ENCODE data around the gene SNAP23.

The SNAP23 gene

DNA sequence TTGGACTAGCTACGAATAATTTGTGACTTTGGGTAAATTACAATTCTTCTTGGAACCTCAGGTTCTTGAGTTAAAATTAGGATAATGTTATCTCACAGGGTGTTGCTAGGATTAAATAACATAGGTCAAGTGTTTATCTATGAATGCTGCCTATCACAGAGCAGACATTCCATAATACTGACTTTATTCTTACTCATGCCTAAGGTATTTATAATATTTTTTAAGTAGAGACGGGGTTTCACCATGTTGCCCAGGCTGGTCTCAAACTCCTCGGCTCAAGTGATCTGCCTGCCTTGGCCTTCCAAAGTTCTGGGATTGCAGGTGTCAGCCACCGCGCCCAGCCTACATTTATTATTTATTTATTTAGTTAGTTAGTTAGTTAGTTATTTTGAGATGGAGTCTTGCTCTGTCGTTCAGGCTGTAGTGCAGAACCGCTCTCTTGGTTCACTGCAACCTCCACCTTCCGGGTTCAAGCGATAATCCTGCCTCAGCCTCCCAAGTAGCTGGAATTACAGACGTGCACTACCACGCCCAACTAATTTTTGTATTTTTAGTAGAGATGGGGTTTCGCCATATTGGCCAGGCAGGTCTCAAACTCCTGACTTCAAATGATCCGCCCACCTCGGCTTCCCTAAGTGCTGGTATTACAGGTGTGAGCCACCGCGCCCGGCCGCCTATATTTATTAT, 3.8 kb upstream of the SNAP23 start:
- DNase-seq, result no peak

DNA sequence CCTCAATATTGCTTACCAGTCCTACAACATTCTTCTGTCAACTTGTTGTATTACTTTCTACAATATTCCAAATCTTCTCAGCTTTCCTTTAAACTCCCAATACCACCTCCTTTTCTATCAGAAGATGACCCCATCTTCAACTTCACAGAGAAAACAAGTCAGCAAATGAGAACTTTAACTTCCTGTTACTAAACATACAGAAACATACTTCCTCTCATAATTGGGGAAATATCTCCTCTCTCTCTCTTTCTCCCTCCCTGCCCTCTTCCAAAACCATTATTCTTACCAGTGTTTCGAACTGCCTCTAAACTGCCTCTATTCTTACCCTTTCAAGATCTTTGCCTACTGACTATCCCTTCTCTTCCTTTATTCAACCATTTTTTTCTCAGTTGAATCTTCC, 1.8 kb upstream of the SNAP23 start:
- DNase-seq, result peak; percentile 45
- in situ Hi-C loops (cut with MboI; ENCODE audit: low pct_unique_long_range_greater_than_20kb, low sequenced_read_pairs), result no loop called here

More for the DNA sequence above, 3.8 kb upstream of the SNAP23 start:
- in situ Hi-C loops (cut with MboI; ENCODE audit: low pct_unique_long_range_greater_than_20kb, low sequenced_read_pairs), result no loop called here

DNA sequence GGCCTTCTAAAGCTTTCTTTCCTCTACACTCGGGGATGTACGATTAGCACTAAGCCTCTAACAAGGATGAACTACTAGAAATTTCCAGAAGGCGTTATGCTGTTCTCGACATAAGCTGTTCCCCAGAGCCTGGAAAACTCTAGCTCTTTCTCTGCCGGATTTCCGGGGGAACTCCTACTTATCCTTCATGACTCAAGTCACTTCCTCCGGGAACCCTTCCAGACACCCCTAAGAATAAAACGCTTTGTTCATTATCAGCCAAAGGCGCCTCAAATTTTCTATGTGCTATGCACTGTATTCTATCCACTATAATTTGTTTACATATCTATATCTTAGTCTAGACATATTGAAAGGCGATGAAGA, 455 bp upstream of the SNAP23 start:
- no peak for DNase-seq
- in situ Hi-C loops (cut with MboI; ENCODE audit: low pct_unique_long_range_greater_than_20kb, low sequenced_read_pairs), result no loop called here

- DNase-seq, result no peak
- in situ Hi-C loops (cut with MboI; ENCODE audit: low pct_unique_long_range_greater_than_20kb, low sequenced_read_pairs), result no loop called here
Measured at GRCh38 chr15:42498212-42499068, 3.0 kb downstream of the SNAP23 start.

- in situ Hi-C loops (cut with MboI; ENCODE audit: low pct_unique_long_range_greater_than_20kb, low sequenced_read_pairs), result no loop called here
- peak; percentile 62 for DNase-seq
Measured at GRCh38 chr15:42499858-42500609, 4.6 kb downstream of the SNAP23 start.

- no peak for DNase-seq
- in situ Hi-C loops (cut with MboI; ENCODE audit: low pct_unique_long_range_greater_than_20kb, low sequenced_read_pairs), result no loop called here
Measured at GRCh38 chr15:42502477-42502876, 7.0 kb downstream of the SNAP23 start.

DNA sequence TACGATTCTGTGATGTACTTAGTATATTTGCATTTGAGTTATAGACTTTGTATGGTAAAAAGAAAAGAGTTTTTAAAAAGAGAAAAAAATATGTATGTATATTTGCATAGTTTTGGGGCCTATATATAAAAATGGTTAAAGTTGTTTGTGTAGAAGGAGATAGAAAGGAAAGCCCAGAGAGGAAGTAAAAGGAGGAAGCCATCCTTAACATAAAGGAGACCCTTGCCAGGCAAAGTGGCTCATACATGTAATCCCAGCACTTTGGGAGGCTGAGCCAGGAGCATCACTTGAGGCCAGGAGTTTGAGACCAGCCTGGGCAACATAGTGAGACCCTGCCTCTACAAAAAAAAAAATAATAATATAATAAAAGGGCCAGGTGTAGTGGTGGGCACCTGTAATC, 8.4 kb downstream of the SNAP23 start:
- in situ Hi-C loops (cut with MboI; ENCODE audit: low pct_unique_long_range_greater_than_20kb, low sequenced_read_pairs), result no loop called here
- DNase-seq, result peak; percentile 33

DNA sequence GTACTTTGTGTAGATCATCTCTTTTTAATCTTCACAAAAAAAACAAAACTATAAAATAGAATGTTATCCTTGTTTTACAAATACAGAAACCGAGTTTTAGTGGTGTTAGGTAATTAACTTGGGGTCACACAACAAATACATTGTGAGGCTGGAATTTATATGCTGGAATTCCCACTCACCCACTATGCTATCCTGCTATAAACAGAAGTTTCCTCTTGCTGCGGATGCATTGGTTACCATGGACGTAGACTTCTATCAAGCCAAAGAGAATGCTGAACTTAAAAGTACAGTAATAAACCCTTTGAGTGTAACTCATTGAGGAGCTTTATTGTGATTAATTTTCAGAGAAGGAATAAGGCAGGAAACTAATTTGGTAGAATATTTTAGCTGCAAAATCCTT, 9.2 kb downstream of the SNAP23 start:
- DNase-seq, result no peak
- in situ Hi-C loops (cut with MboI; ENCODE audit: low pct_unique_long_range_greater_than_20kb, low sequenced_read_pairs), result no loop called here

GRCh38 chr15:42507514-42507913, 12.1 kb downstream of the SNAP23 start:
- in situ Hi-C loops (cut with MboI; ENCODE audit: low pct_unique_long_range_greater_than_20kb, low sequenced_read_pairs), result no loop called here
- DNase-seq, result no peak

DNA sequence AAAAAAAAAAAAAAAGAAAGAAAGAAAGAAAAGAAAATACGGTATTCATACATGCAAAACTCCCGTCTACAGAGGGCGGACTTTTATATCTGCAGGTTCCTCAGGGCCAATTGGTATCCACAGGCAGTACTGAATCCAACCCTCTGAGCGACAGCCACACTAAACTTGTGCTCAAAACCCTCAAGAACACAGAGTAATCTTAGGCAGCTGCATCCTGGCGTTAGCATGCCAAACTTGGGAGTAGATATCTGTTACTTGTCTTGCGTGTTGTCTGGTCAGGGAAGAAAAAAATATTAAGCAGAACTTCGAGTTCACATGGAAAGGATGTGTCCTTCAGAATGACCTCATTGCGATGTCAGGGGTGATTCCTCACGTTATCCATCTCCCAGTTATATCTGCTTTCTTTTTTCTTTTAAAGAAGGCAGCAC, 12.8 kb downstream of the SNAP23 start:
- DNase-seq, result no peak
- in situ Hi-C loops (cut with MboI; ENCODE audit: low pct_unique_long_range_greater_than_20kb, low sequenced_read_pairs), result no loop called here

DNA sequence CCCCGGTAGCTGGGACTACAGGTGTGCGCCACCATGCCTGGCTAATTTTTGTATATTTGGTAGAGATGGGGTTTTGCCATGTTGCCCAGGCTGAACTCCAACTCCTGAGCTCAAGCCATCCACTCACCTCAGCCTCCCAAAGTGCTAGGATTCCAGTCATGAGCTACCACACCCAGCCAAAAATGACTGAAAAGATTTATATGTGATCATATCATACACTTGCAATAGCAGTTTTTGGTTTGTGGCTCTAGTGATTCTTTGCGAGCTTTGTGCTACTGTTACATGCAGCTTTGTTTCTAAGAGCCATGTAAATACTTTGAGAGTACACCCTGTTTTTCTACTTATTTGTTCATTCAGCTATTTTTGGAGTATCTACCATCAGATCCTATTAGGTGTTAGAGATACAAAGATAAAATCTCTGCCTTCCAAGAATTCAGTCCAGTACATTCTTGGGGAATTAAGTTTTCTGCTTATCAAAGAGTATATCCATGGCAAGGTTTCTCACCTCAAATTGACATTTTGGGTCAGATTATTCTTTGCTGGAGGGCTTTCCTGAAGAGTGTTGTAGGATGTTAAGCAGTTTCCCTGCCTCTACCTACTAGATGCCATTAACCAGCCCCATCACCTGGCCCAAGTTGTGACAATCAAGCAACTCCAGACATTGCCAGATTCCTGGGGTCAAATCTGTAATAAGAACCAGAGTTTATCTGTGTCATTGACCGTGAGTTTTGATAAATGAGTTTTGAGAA, 15.0 kb downstream of the SNAP23 start:
- DNase-seq, result no peak
- in situ Hi-C loops (cut with MboI; ENCODE audit: low pct_unique_long_range_greater_than_20kb, low sequenced_read_pairs), result no loop called here

DNA sequence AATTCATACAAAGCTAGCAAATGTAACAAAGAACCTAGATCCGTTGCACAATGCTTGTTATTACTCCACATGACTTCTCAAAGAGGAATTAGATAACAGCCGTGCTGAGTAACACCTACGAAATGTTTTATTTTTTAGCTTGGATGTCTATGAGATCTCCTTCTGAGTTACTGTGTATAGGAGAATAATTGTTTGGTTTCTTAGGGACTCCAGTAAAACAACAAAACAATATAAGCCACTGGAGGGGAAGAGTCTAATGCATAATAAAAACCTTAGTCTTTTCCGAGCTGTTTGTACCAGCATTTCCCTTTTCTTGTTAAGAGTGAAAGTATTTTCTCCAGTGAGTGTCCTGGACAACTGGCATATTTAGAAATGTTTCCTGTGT, 15.6 kb downstream of the SNAP23 start:
- in situ Hi-C loops (cut with MboI; ENCODE audit: low pct_unique_long_range_greater_than_20kb, low sequenced_read_pairs), result no loop called here
- DNase-seq, result peak; percentile 38

- in situ Hi-C loops (cut with MboI; ENCODE audit: low pct_unique_long_range_greater_than_20kb, low sequenced_read_pairs), result no loop called here
Measured at GRCh38 chr15:42523331-42523730, 27.9 kb downstream of the SNAP23 start.

DNA sequence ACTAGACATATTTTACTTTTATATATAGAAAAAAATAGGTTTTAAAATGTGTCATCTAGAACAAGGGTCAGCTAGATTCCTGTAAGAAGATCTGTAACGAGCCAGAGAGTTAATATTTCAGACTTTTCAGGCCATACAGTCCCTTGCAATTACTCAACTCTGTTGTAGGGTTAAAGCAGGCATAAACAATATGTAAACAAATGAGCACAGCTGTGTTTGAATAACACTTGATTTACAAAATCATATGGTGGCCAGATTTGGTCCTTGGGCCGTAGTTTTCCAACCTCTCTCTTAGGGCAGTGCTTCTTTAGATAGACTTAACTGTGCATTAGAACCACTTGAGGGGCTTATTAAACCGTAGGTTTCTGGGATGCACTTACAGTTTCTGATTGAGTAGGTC, 33.5 kb downstream of the SNAP23 start:
- no peak for DNase-seq
- in situ Hi-C loops (cut with MboI; ENCODE audit: low pct_unique_long_range_greater_than_20kb, low sequenced_read_pairs), result no loop called here

More at GRCh38 chr15:42523331-42523730, 27.9 kb downstream of the SNAP23 start:
- no peak for DNase-seq

- no peak for DNase-seq
- in situ Hi-C loops (cut with MboI; ENCODE audit: low pct_unique_long_range_greater_than_20kb, low sequenced_read_pairs), result no loop called here
Measured at GRCh38 chr15:42533246-42533645, 37.8 kb downstream of the SNAP23 start.

- in situ Hi-C loops (cut with MboI; ENCODE audit: low pct_unique_long_range_greater_than_20kb, low sequenced_read_pairs), result no loop called here
Measured at GRCh38 chr15:42544853-42545629, 49.6 kb downstream of the SNAP23 start.

DNA sequence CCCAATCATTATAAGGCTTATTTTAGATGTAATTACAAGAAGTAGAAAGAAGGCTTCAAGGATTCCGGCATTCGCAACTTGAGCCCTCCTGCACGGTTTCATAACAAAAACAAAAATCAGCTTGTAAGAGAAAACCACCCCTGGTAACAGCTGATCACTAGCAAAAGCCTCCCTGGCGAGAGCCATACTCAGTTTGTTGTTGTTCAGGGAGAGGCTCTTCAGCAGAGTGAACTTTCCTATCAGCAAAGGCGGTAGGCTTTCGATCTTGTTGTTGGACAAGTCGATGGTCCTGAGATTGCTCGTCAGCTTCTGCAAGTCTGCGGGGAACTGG, 52.4 kb downstream of the SNAP23 start:
- DNase-seq, result no peak
- in situ Hi-C loops (cut with MboI; ENCODE audit: low pct_unique_long_range_greater_than_20kb, low sequenced_read_pairs), result no loop called here

More at GRCh38 chr15:42544853-42545629, 49.6 kb downstream of the SNAP23 start:
- peak; percentile 76 for DNase-seq

DNA sequence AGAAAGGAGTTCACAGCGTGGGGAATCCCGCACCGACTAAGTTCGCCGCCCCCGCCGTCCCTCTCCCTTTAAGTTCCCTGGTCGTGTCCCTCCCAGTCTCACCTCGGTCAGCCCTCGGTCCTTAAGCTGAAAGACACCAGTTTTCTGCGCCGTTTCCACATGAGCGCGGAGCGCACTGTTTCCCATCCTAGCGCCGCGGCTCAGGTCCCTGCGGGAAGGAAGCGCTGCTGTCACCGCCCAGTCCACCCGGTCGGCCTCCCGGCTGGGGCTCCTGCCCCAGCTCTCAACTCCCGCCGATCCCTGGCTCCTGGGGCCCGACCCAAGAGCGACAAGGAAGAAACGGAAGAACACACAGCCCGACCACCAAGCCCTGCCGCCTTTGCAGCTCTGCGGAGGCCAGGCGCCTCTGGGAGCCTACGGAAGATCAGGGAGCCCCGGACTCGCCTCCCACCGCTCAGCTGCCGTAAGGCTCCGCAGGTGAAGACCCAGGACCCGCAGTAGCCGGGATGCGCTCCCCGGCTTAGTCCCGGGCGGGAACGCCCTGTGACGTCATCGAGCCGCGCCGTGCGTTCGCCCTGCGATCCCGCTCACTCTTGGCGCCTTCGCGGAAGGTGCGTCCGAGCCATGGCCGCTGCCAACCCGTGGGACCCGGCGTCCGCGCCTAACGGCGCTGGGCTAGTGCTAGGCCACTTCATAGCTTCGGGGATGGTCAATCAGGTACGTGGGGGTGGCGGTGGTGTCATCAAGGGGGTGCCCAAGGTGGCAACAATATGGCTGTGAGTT, 53.0 kb downstream of the SNAP23 start, which contains the start of the genes HAUS2 and LRRC57:
Gene HAUS2 (plus strand): TSS at position 590 of the 783 bp plus-strand sequence. CDS start 35 bp downstream, at position 625.
Gene LRRC57 (minus strand): TSS at position 545 of the 783 bp plus-strand sequence. CDS start 359 bp downstream, at position 186.
- in situ Hi-C loops (cut with MboI; ENCODE audit: low pct_unique_long_range_greater_than_20kb, low sequenced_read_pairs), result no loop called here
- DNase-seq, result peak; percentile 92
